ENCODE data around the gene PRSS38. TPM values are rescaled to one million over a fixed set of nuclear protein-coding genes. Genes with fewer than 3 reads are reported as not detected.

PRSS38 gene
- total and polyA plus RNA-seq, 2 donors (not counting 1 experiment from before 2014, with no cell fraction given), result not detected

DNA sequence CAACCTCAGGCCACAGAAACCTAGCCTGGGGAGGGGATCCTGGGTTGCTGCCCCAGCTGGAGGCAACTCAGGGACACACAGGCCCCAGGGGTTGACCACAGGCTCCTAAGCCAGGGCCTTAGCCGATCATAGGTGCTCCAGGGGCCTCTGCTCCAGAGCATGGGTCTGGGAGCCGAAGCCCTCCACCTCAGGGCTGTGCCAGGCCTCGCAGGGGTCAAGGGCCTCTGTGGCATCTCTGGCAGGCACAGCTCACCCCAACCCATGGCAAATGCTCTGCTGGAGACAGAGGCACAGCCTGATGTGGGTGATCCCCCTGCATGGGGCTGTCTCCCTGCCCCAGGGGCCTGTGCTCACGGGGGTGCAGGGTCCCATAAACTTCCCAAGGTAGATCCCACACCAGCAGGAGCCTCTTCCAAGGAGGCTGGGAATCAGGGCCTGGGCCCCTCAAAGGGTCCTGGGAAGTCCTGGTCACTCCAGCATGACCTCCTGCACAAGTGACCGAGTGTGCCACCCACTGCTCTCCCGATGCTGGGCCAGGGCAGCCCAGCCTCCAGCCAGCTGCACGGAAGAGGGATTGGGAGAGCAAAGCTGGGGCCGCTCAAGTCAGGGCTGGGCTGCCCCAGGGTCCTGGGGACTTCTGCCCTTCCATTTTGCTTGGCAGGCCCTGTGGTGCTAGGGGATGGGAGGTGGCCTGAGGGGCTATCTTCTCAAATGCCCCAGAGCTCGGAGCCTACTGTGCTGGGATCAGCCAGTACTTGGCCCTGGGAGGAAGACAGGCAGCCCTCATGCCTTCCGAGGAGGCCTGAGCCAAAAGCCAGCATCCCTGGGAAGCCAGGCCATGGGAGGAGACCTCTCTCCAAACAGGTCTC is 22.2 kb upstream of the PRSS38 start:
- H3K4me2 ChIP-seq (ENCODE audit: extremely low read depth, insufficient read depth, low read length), result peak overlapping the region; percentile 36
- H3K4me1 ChIP-seq (ENCODE audit: control insufficient read depth, extremely low read depth, insufficient read depth, low read length), result peaks cover 16% of the 10 kb centered on the region
- H2AFZ ChIP-seq (ENCODE audit: low read length), result no peak overlapping the region

DNA sequence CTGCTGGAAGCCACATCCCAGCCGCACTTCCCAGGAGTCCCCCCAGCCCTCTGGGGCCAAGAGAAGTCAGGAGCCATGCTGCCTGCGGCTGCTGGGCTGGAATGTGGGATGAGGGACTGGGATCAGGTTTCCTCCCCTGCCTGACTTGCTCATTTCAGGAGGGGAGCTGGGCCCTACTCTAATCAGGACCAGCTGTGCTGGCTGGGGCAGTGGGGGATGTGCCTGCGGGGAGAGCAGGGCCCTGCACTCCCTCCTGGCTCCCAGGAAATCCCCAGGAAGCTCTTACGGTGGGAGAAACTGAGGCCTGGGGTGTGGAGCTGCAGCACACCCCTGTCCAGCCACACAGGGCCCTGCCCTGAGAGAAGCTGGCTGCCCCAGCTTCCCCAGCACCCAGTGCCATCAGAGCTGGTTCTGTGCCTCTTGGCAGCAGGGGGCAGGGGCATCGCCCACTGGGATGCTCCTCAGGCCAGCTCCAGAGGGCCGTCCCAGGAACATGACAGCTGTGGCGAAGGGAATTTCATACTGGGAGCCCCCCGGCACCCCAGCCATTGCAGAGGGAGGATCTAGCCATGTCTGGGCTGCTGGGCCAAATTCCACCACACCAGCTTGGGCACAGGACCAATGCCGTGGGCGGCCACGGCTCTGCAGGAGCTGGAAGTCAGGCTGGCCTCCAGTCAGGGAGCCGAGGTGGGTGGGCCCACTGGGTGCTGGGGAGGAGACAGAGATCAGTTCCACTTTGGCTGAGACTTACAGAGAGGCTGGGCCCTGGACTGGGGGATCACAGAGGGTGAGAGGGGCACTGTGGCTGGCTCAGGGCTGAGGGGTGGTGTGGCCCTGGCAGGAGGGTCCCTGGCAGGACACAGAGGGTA is 21.3 kb upstream of the PRSS38 start:
- Histone ChIP-seq H3K27me3 (ENCODE audit: control insufficient read depth, insufficient read depth, low read length) (peaks cover 3% of the 10 kb centered on the region), H3K4me3 (replicated peaks in 1 of 4; ENCODE audit: control extremely low read depth in 1 of 4, insufficient read depth in 1 of 4, low read depth in 3 of 4, low read length in 4 of 4) (peak overlapping the region in 1 of 4 experiments; percentile 38), H3K9ac (ENCODE audit: insufficient read depth, low read length) (no peak overlapping the region), H4K20me1 (ENCODE audit: control insufficient read depth, extremely low read depth, insufficient read depth, low read length) (no peaks in the 10 kb centered on the region), H3K4me1 (ENCODE audit: control insufficient read depth, extremely low read depth, insufficient read depth, low read length) (peaks cover 16% of the 10 kb centered on the region), H3K9me3 (ENCODE audit: control insufficient read depth, insufficient read depth, low read depth, low read length) (no peaks in the 10 kb centered on the region), H3K27ac (ENCODE audit: insufficient read depth, low read length) (peak overlapping the region; percentile 59), H3K4me2 (ENCODE audit: extremely low read depth, insufficient read depth, low read length) (peak overlapping the region; percentile 36), H3K79me2 (ENCODE audit: control insufficient read depth, insufficient read depth, low read length) (no peaks in the 10 kb centered on the region), H3K36me3 (ENCODE audit: control insufficient read depth, insufficient read depth, low read length) (no peaks in the 10 kb centered on the region), H2AFZ (ENCODE audit: low read length) (peak overlapping the region; percentile 59)
- TF ChIP-seq, protein P1, sequence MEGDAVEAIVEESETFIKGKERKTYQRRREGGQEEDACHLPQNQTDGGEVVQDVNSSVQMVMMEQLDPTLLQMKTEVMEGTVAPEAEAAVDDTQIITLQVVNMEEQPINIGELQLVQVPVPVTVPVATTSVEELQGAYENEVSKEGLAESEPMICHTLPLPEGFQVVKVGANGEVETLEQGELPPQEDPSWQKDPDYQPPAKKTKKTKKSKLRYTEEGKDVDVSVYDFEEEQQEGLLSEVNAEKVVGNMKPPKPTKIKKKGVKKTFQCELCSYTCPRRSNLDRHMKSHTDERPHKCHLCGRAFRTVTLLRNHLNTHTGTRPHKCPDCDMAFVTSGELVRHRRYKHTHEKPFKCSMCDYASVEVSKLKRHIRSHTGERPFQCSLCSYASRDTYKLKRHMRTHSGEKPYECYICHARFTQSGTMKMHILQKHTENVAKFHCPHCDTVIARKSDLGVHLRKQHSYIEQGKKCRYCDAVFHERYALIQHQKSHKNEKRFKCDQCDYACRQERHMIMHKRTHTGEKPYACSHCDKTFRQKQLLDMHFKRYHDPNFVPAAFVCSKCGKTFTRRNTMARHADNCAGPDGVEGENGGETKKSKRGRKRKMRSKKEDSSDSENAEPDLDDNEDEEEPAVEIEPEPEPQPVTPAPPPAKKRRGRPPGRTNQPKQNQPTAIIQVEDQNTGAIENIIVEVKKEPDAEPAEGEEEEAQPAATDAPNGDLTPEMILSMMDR (conservative IDR thresholded peaks at IDR 0.05 in 1 of 2, IDR thresholded peaks at IDR 0.05 in 1 of 2; ENCODE audit: low read depth in 1 of 2, low read length in 2 of 2), result no peak
- TF ChIP-seq EZH2 (IDR thresholded peaks at IDR 0.05; ENCODE audit: low read length, missing control alignments), result no peak
- peak; percentile 84 to 94 for DNase-seq (ENCODE audit: low read depth in 2 of 2)

More for the DNA sequence above, 22.2 kb upstream of the PRSS38 start:
- H3K79me2 ChIP-seq (ENCODE audit: control insufficient read depth, insufficient read depth, low read length), result no peaks in the 10 kb centered on the region
- H3K9me3 ChIP-seq (ENCODE audit: control insufficient read depth, insufficient read depth, low read depth, low read length), result no peaks in the 10 kb centered on the region
- no peak for TF ChIP-seq EZH2 (IDR thresholded peaks at IDR 0.05; ENCODE audit: low read length, missing control alignments)
- TF ChIP-seq, protein P1 (conservative IDR thresholded peaks at IDR 0.05 in 1 of 2, IDR thresholded peaks at IDR 0.05 in 1 of 2; ENCODE audit: low read depth in 1 of 2, low read length in 2 of 2), result no peak
- no peak overlapping the region for H3K9ac ChIP-seq (ENCODE audit: insufficient read depth, low read length)
- no peak for DNase-seq (ENCODE audit: low read depth in 2 of 2)
- H3K4me3 ChIP-seq (replicated peaks in 1 of 4; ENCODE audit: control extremely low read depth in 1 of 4, insufficient read depth in 1 of 4, low read depth in 3 of 4, low read length in 4 of 4), result no peak overlapping the region
- H3K27me3 ChIP-seq (ENCODE audit: control insufficient read depth, insufficient read depth, low read length), result peaks cover 3% of the 10 kb centered on the region
- H3K36me3 ChIP-seq (ENCODE audit: control insufficient read depth, insufficient read depth, low read length), result no peaks in the 10 kb centered on the region
- H3K27ac ChIP-seq (ENCODE audit: insufficient read depth, low read length), result peak overlapping the region; percentile 43
- H4K20me1 ChIP-seq (ENCODE audit: control insufficient read depth, extremely low read depth, insufficient read depth, low read length), result no peaks in the 10 kb centered on the region

DNA sequence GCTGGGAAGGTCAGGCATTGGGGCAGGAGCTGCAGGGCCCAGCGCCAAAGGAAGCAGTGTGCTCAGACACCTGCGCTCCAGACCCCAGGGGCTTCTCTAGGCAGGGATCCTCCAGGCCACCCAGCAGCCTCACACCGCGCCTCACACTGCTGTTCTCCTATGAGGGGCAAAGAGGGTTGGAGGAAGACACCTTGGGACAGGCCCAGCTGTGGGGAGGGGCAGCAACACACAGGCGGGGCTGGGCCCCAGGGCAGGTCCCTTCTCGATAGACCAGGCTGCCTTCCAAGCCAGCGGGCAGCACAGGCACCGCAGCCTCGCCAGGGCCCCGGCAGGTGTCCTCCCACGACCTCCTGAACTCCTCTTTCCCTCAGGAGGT is 20.7 kb upstream of the PRSS38 start:
- H3K79me2 ChIP-seq (ENCODE audit: control insufficient read depth, insufficient read depth, low read length), result no peaks in the 10 kb centered on the region
- H3K4me2 ChIP-seq (ENCODE audit: extremely low read depth, insufficient read depth, low read length), result peak overlapping the region; percentile 26
- no peaks in the 10 kb centered on the region for H3K9me3 ChIP-seq (ENCODE audit: control insufficient read depth, insufficient read depth, low read depth, low read length)
- no peaks in the 10 kb centered on the region for H3K36me3 ChIP-seq (ENCODE audit: control insufficient read depth, insufficient read depth, low read length)
- H3K9ac ChIP-seq (ENCODE audit: insufficient read depth, low read length), result no peak overlapping the region
- H3K4me3 ChIP-seq (replicated peaks in 1 of 4; ENCODE audit: control extremely low read depth in 1 of 4, insufficient read depth in 1 of 4, low read depth in 3 of 4, low read length in 4 of 4), result peak overlapping the region in 1 of 4 experiments; percentile 38
- peak overlapping the region; percentile 59 for H3K27ac ChIP-seq (ENCODE audit: insufficient read depth, low read length)
- DNase-seq (ENCODE audit: low read depth in 2 of 2), result no peak
- TF ChIP-seq EZH2 (IDR thresholded peaks at IDR 0.05; ENCODE audit: low read length, missing control alignments), result no peak
- TF ChIP-seq, protein P1 (conservative IDR thresholded peaks at IDR 0.05 in 1 of 2, IDR thresholded peaks at IDR 0.05 in 1 of 2; ENCODE audit: low read depth in 1 of 2, low read length in 2 of 2), result no peak
- H3K27me3 ChIP-seq (ENCODE audit: control insufficient read depth, insufficient read depth, low read length), result peaks cover 3% of the 10 kb centered on the region
- H4K20me1 ChIP-seq (ENCODE audit: control insufficient read depth, extremely low read depth, insufficient read depth, low read length), result no peaks in the 10 kb centered on the region
- H2AFZ ChIP-seq (ENCODE audit: low read length), result peak overlapping the region; percentile 59
- H3K4me1 ChIP-seq (ENCODE audit: control insufficient read depth, extremely low read depth, insufficient read depth, low read length), result peaks cover 16% of the 10 kb centered on the region

All from fibroblast of lung (primary cell).